Right lobe of liver (tissue), 6 donors: ENCODE data around the gene AP4E1. TPM values are rescaled to one million over a fixed set of nuclear protein-coding genes. Genes with fewer than 3 reads are reported as not detected.
"Not testable (repeated sequence)": the region's sequence is repeated elsewhere in the genome, so short reads cannot be mapped to it uniquely, and the experiment has no call there.

Source experiments
- ATAC-seq, 4 donors: fragments of 200-7000 bp; cut with Tn5 transposase; one replicate each; pipeline ENCODE4 v1.9.1; 2020; ENCODE audit warnings: mild to moderate bottlenecking in 4 of 4, moderate library complexity in 4 of 4
- DNase-seq, 3 donors: peaks; one replicate each; pipeline ENCODE4 v3.0.0-alpha.2; 2020
- H3K27ac ChIP-seq, 3 donors: fragments of 200-600 bp; one replicate each; pipeline ENCODE4 v1.8.0; 2022
- H3K27me3 ChIP-seq, 2 donors: fragments of 200-600 bp; one replicate each; pipeline ENCODE4 v1.8.0; 2022
- H3K36me3 ChIP-seq, 4 donors: fragments of 200-600 bp; sonication (generic) in 1 of 4; one replicate each; pipeline versions ENCODE4 v1.5.1 to v1.8.0; 2017 to 2022; ENCODE audit warnings: control low read depth in 1 of 4
- H3K4me1 ChIP-seq, 4 donors: fragments of 200-600 bp; sonication (generic) in 1 of 4; one replicate each; pipeline versions ENCODE4 v1.5.1 to v1.8.0; 2017 to 2022; ENCODE audit warnings: control low read depth in 1 of 4
- H3K4me3 ChIP-seq, 3 donors: fragments of 200-600 bp; one replicate each; pipeline ENCODE4 v1.8.0; 2022
- H3K9me3 ChIP-seq, 4 donors: fragments of 200-600 bp; sonication (generic) in 1 of 4; one replicate each; pipeline versions ENCODE4 v1.5.1 to v1.8.0; 2017 to 2022; ENCODE audit warnings: control low read depth in 1 of 4
- CTCF ChIP-seq, 4 donors: fragments of 200-600 bp in 3 of 4; fragments of 450-650 bp in 1 of 4; IDR thresholded peaks; one replicate each; pipeline versions ENCODE4 v1.5.1 to v1.8.0; 2016 to 2022; ENCODE audit warnings: antibody characterized with exemption in 4 of 4, mild to moderate bottlenecking in 2 of 4
- POLR2A ChIP-seq: fragments of 450-650 bp; IDR thresholded peaks from one replicate; pipeline ENCODE4 v1.6.1; 2017; ENCODE audit warnings: antibody characterized with exemption, mild to moderate bottlenecking
- WGBS: methylation state at CpG from one replicate; pipeline ENCODE4 v1.1.6; 2018; ENCODE audit warnings: low coverage, low lambda C conversion rate; ENCODE audit not compliant: insufficient coverage; ENCODE audit errors: missing lambda C conversion rate; 5-methylcytosine and 5-hydroxymethylcytosine counted together
- intact Hi-C, 2 donors: fragments of 100-400 bp; cut with DNase I; formaldehyde crosslinking; loops; one replicate each; pipeline versions ENCODE4 v1.11.2 to v1.14.1; 2022
- total RNA-seq, 6 experiments: library from RNA; depleted of rRNA in 2 of 6; stranded (reverse); fragments of >200 nt in 2 of 6; fragmentation: NEBNext Ultra II Directional in 3 of 6; extraction: Animal tissue kit (Norgen Biotek cat#: 25700) in 3 of 6; gene quantifications; one replicate each; pipeline versions ENCODE4 v1.1.0 to v1.2.4, GENCODE V29; 2016 to 2023
- donor health status: DM: no; HTN: yes; CAD: no.
- donor health status: DM: no; HTN: no; CAD: no.
- donor health status: DM: no; HTN: no; CAD: no.
- donor health status: DM: no; HTN: yes; CAD: no.
- donor health status: DM: no; HTN: yes; CAD: no.

AP4E1 gene
- total RNA-seq, 6 experiments from 2014 or later, result 4.2 to 5.4 (median 5.0) TPM

GRCh38 chr15:50911001-50911400 lies 2.5 kb downstream of the AP4E1 start:
- intact Hi-C loops, result no loop called here
- Histone ChIP-seq H3K9me3 (no peaks in the 10 kb centered on the region), H3K27ac (no peak overlapping the region), H3K4me1 (peaks cover 0 to 15% (median 2%) of the 10 kb centered on the region in 4 donors), H3K36me3 (peaks cover 0 to 29% (median 7%) of the 10 kb centered on the region in 4 donors), H3K4me3 (no peak overlapping the region), H3K27me3 (no peaks in the 10 kb centered on the region)
- TF ChIP-seq POLR2A, result no peak
- no peak for TF ChIP-seq CTCF (IDR thresholded peaks at IDR 0.05)
- DNase-seq (no peak), ATAC-seq (no peak)
- 71% methylated on average over 2 of the region's 2 CpGs for WGBS

GRCh38 chr15:50911621-50912020 lies 3.1 kb downstream of the AP4E1 start:
- Histone ChIP-seq H3K27me3 (no peaks in the 10 kb centered on the region), H3K4me1 (peaks cover 0 to 15% (median 2%) of the 10 kb centered on the region in 4 donors), H3K36me3 (peaks cover 0 to 35% (median 7%) of the 10 kb centered on the region in 4 donors), H3K9me3 (no peaks in the 10 kb centered on the region), H3K27ac (no peak overlapping the region), H3K4me3 (no peak overlapping the region)
- ATAC-seq (no peak), DNase-seq (no peak)
- 59% methylated on average over 5 of the region's 5 CpGs for WGBS
- TF ChIP-seq CTCF (IDR thresholded peaks at IDR 0.05) (no peak), POLR2A (no peak)
- intact Hi-C loops, result no loop called here

GRCh38 chr15:50916400-50916799 lies 7.9 kb downstream of the AP4E1 start:
- intact Hi-C loops, result no loop called here

GRCh38 chr15:50919359-50919758 lies 10.9 kb downstream of the AP4E1 start:
- H3K9me3 ChIP-seq, H3K4me1 ChIP-seq, DNase-seq, intact Hi-C loops, ATAC-seq, H3K27ac ChIP-seq, H3K4me3 ChIP-seq, H3K27me3 ChIP-seq: not testable (repeated sequence)
- WGBS, result 93% methylated on average over 4 of the region's 4 CpGs
- H3K36me3 ChIP-seq, result peaks cover 0 to 35% (median 2%) of the 10 kb centered on the region in 4 donors

More at GRCh38 chr15:50916400-50916799, 7.9 kb downstream of the AP4E1 start:
- Histone ChIP-seq H3K4me1 (no peaks in the 10 kb centered on the region), H3K36me3 (peaks cover 0 to 54% (median 7%) of the 10 kb centered on the region in 4 donors), H3K9me3 (no peaks in the 10 kb centered on the region), H3K4me3 (no peak overlapping the region), H3K27ac (no peak overlapping the region), H3K27me3 (no peaks in the 10 kb centered on the region)
- TF ChIP-seq POLR2A (no peak), CTCF (IDR thresholded peaks at IDR 0.05) (no peak)
- no peak for DNase-seq
- 93% methylated on average over 4 of the region's 4 CpGs for WGBS
- no peak for ATAC-seq

GRCh38 chr15:50925281-50925680 lies 16.8 kb downstream of the AP4E1 start:
- WGBS, result 89% methylated on average over 1 of the region's 1 CpG
- peaks cover 0 to 32% (median 7%) of the 10 kb centered on the region in 4 donors for H3K36me3 ChIP-seq
- peaks cover 0 to 1% (median 0%) of the 10 kb centered on the region in 4 donors for H3K4me1 ChIP-seq
- DNase-seq (no peak), ATAC-seq (no peak)
- no peak overlapping the region for H3K27ac ChIP-seq
- TF ChIP-seq CTCF (IDR thresholded peaks at IDR 0.05), result no peak
- no peak for TF ChIP-seq POLR2A
- intact Hi-C loops, result no loop called here
- no peaks in the 10 kb centered on the region for H3K9me3 ChIP-seq
- no peak overlapping the region for H3K4me3 ChIP-seq
- no peaks in the 10 kb centered on the region for H3K27me3 ChIP-seq
